ENCODE results near the gene RGS2.

- TF ChIP-seq POLR2A (IDR thresholded peaks at IDR 0.05), result no peak
- no peak for TF ChIP-seq CTCF (IDR thresholded peaks at IDR 0.05)
Observed at GRCh38 chr1:192821296-192821695, 12.5 kb downstream of the RGS2 start.
